AG09309 (cell line): ENCODE measurements around the gene FAM98B.

Experiments
- DNase-seq: peaks from one replicate; pipeline ENCODE4 v3.0.0-alpha.2; 2010; ENCODE audit warnings: low read depth
- H3K4me3 ChIP-seq: 2 replicates; pipeline ENCODE4 v1.5.1; 2011; ENCODE audit warnings: mild to moderate bottlenecking, low read depth, low read length, moderate library complexity; ENCODE audit not compliant: control insufficient read depth
- TF ChIP-seq, protein P1 (sequence below): IDR thresholded peaks from 2 replicates; pipeline ENCODE4 v1.5.1; 2011; ENCODE audit warnings: mild to moderate bottlenecking, low read depth, low read length, inconsistent platforms; ENCODE audit not compliant: insufficient read depth, control insufficient read depth; ENCODE audit errors: missing control alignments

The FAM98B gene

DNA sequence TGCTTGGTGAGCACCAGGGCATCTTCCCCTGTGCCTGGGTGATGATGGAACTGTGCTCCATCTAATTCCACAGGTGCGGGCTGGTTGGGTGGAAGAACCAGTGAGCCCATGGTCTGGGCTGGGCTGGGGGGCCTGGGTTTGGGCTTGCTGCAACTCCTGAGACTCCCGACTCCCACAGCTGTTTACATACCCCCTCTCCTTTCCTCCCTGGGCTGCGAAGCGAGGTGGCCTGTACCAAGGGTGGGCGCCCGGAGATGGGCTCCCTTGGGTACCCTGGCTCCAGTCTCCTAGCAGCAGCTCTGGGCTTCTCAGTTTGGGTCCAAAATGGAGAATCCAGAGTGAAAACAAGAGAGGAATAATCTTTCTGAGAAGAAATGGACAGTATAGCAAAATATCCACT is 5.6 kb downstream of the FAM98B start:
- no peak overlapping the region for H3K4me3 ChIP-seq
- TF ChIP-seq, protein P1, sequence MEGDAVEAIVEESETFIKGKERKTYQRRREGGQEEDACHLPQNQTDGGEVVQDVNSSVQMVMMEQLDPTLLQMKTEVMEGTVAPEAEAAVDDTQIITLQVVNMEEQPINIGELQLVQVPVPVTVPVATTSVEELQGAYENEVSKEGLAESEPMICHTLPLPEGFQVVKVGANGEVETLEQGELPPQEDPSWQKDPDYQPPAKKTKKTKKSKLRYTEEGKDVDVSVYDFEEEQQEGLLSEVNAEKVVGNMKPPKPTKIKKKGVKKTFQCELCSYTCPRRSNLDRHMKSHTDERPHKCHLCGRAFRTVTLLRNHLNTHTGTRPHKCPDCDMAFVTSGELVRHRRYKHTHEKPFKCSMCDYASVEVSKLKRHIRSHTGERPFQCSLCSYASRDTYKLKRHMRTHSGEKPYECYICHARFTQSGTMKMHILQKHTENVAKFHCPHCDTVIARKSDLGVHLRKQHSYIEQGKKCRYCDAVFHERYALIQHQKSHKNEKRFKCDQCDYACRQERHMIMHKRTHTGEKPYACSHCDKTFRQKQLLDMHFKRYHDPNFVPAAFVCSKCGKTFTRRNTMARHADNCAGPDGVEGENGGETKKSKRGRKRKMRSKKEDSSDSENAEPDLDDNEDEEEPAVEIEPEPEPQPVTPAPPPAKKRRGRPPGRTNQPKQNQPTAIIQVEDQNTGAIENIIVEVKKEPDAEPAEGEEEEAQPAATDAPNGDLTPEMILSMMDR = no peak
- DNase-seq = no peak

DNA sequence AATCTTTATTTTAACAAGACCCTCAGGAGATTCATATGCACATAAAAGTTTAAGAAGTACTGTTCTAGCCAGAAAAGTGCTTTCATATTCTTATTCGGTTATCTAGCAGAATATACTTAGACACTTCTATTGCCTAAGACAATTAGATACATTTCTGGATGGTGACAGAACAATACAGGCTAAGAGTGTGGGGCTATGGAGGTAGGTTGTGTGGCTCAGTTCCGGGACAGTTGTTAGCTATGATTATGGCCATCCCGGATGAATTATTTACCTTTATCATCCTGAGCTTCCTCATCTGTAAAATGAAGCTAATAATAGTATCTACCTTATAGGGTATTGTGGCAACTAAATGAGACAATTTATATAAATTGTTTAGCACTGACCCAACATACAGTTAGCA is 6.6 kb downstream of the FAM98B start:
- no peak overlapping the region for H3K4me3 ChIP-seq
- TF ChIP-seq, protein P1 = no peak
- no peak for DNase-seq

DNA sequence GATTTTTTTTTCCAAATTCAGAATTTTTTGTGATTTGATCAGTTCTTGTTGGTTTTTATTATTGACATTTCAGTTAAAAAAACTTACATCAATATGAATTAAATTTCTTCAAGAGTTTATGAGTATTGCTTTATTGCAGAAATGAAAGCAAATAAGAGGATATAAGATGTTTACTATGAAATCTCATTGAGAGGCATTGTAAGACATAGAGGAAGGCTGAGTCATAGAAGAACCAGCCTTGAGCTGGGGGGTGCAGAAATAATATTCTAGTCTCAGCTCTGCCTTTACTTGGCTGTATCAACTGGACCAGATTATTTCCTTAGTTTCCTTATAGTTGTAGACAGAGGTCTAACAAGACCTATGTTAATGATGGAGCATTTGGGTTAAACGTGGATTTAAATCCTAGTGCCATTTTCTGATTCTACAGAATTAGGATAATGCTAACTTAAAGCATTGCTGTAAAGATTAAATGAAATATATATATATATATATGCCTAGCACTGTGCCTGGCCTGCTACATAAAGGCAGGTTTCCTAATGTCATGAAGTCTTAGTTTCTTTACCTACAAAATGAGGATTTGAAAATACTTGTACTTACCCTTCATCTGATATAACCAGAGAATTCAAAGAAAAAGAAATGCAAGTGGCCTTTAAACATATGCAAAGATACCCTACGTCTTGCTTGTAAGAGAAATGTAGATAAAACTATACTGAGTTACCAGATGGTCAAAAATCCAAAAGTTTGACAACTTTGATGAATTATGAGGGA is 7.3 kb downstream of the FAM98B start:
- DNase-seq = no peak
- TF ChIP-seq, protein P1 = no peak
- H3K4me3 ChIP-seq = no peak overlapping the region

GRCh38 chr15:38463893-38464292 is 10.0 kb downstream of the FAM98B start:
- TF ChIP-seq, protein P1 = no peak
- no peak for DNase-seq
- H3K4me3 ChIP-seq = no peak overlapping the region

GRCh38 chr15:38464675-38465074 is 10.7 kb downstream of the FAM98B start:
- no peak for DNase-seq
- no peak overlapping the region for H3K4me3 ChIP-seq
- TF ChIP-seq, protein P1 = no peak

- TF ChIP-seq, protein P1 = no peak
- no peak overlapping the region for H3K4me3 ChIP-seq
- DNase-seq = no peak
Observed at GRCh38 chr15:38470816-38471215, 16.9 kb downstream of the FAM98B start.
